Endodermal cell (in vitro differentiated cells): Measurements from ENCODE around the gene ZIK1. TPM values are rescaled to one million over a fixed set of nuclear protein-coding genes. Genes with fewer than 3 reads are reported as not detected.

Experiments used
- DNase-seq: peaks from one replicate; pipeline ENCODE4 v3.0.0-alpha.2; 2017
- H3K27ac ChIP-seq: 2 replicates; pipeline ENCODE4 v1.5.1; 2013; ENCODE audit warnings: mild to moderate bottlenecking, low read depth, low read length, moderate library complexity
- H3K27me3 ChIP-seq: 2 replicates; pipeline ENCODE4 v1.6.1; 2013; ENCODE audit warnings: mild to moderate bottlenecking, low read length, moderate library complexity; ENCODE audit not compliant: insufficient read depth, control insufficient read depth, poor library complexity, severe bottlenecking
- H3K36me3 ChIP-seq: 2 replicates; pipeline ENCODE4 v1.7.0; 2013; ENCODE audit warnings: mild to moderate bottlenecking, low read length, moderate library complexity; ENCODE audit not compliant: control insufficient read depth, insufficient read depth
- H3K4me1 ChIP-seq: one replicate; pipeline ENCODE4 v1.7.0; 2013; ENCODE audit warnings: low read length; ENCODE audit not compliant: control insufficient read depth, insufficient read depth
- H3K4me3 ChIP-seq: 2 replicates; pipeline ENCODE4 v1.5.1; 2013; ENCODE audit warnings: mild to moderate bottlenecking, low read length, moderate library complexity
- H3K9ac ChIP-seq: 2 replicates; pipeline ENCODE4 v1.6.1; 2013; ENCODE audit warnings: mild to moderate bottlenecking, low read length, moderate library complexity; ENCODE audit not compliant: poor library complexity, severe bottlenecking; ENCODE audit errors: extremely low read depth
- H3K9me3 ChIP-seq: 2 replicates; pipeline ENCODE4 v1.6.1; 2013; ENCODE audit warnings: mild to moderate bottlenecking, low read length, moderate library complexity; ENCODE audit not compliant: control insufficient read depth
- H3K27ac Mint-ChIP-seq: 2 replicates; pipeline ENCODE4 v1.8.0; 2020; ENCODE audit warnings: mixed read lengths
- H3K27me3 Mint-ChIP-seq: 2 replicates; pipeline ENCODE4 v1.8.0; 2021; ENCODE audit warnings: mild to moderate bottlenecking, mixed read lengths; ENCODE audit not compliant: insufficient read depth
- H3K36me3 Mint-ChIP-seq: 2 replicates; pipeline ENCODE4 v1.8.0; 2020; ENCODE audit warnings: low read depth, mixed read lengths
- H3K4me1 Mint-ChIP-seq: 2 replicates; pipeline ENCODE4 v1.8.0; 2020; ENCODE audit warnings: mixed read lengths
- H3K4me3 Mint-ChIP-seq: 2 replicates; pipeline ENCODE4 v1.8.0; 2020; ENCODE audit warnings: mild to moderate bottlenecking, moderate library complexity, mixed read lengths
- H3K9me3 Mint-ChIP-seq: 2 replicates; pipeline ENCODE4 v1.8.0; 2020; ENCODE audit warnings: mild to moderate bottlenecking, mixed read lengths
- WGBS, 2 experiments: methylation state at CpG; one replicate each; pipeline versions ENCODE4 v1.1.5 to v1.1.7; 2013; ENCODE audit warnings: missing lambda C conversion rate in 2 of 2, mixed read lengths in 1 of 2; ENCODE audit not compliant: insufficient coverage in 1 of 2, insufficient read length in 1 of 2; 5-methylcytosine and 5-hydroxymethylcytosine counted together
- total RNA-seq, 2 donors: library from RNA; stranded (reverse); fragmentation: NEBNext Ultra II Directional in 1 of 2; extraction: Animal tissue kit (Norgen Biotek cat#: 25700) in 1 of 2; gene quantifications; 2 replicates in 1 of 2; 3 replicates in 1 of 2; pipeline ENCODE4 v1.2.1, GENCODE V29; 2021
- TF ChIP-seq, protein P1 (sequence below): fragments of 200-600 bp; sonication (generic); conservative IDR thresholded peaks from 2 replicates; pipeline ENCODE4 v1.5.0; 2021; ENCODE audit warnings: antibody characterized with exemption, mild to moderate bottlenecking

The ZIK1 gene
- total RNA-seq, 2 donors from 2014 or later, result 15.8 to 25.7 TPM

DNA sequence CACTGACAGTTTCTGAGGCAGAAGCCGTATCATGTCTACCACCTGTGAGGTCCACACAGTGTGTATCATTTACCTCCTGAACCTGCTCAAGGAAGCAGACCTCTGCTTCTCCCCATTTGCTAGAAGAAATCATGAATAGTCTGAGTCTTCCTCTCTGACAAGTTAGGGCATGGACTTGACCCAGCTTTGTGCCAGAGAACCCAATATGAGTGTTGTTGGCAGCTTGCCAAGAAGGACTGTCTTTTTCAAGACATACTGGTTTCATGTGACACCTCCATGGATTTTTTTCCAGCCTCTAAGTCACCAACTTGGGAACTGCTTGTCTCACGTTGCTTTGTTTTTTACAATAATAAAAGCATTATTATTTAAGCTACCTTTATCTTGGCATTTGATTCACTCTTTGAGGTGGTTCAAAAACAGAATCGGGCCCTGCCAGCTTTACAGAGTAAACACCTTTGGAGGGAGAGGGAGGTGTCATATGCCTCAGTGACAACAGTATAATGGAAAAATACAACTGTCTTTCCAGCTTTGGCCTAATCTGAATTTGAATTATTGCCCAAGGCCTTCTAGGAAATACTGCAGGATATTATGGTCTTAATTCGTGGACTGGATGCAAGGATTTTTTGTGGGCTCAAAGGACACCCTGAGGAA is 58.6 kb downstream of the ZIK1 start:
- DNase-seq, result no peak
- 92 to 96% methylated on average over 2 to 4 of the region's 4 CpGs for WGBS, 2 experiments
- Histone ChIP-seq H3K36me3 (peaks cover 54% of the 10 kb centered on the region), H3K9me3 (peaks cover 44% of the 10 kb centered on the region), H3K4me1 (no peaks in the 10 kb centered on the region), H3K4me3 (no peak overlapping the region), H3K27me3 (no peaks in the 10 kb centered on the region), H3K27ac (no peak overlapping the region), H3K9ac (no peak overlapping the region)
- H3K9me3 Mint-ChIP-seq, result peaks cover 69% of the 10 kb centered on the region
- H3K27me3 Mint-ChIP-seq, result no peaks in the 10 kb centered on the region
- H3K4me1 Mint-ChIP-seq, result no peaks in the 10 kb centered on the region
- H3K36me3 Mint-ChIP-seq, result peaks cover 65% of the 10 kb centered on the region
- H3K27ac Mint-ChIP-seq, result no peak overlapping the region
- TF ChIP-seq, protein P1, sequence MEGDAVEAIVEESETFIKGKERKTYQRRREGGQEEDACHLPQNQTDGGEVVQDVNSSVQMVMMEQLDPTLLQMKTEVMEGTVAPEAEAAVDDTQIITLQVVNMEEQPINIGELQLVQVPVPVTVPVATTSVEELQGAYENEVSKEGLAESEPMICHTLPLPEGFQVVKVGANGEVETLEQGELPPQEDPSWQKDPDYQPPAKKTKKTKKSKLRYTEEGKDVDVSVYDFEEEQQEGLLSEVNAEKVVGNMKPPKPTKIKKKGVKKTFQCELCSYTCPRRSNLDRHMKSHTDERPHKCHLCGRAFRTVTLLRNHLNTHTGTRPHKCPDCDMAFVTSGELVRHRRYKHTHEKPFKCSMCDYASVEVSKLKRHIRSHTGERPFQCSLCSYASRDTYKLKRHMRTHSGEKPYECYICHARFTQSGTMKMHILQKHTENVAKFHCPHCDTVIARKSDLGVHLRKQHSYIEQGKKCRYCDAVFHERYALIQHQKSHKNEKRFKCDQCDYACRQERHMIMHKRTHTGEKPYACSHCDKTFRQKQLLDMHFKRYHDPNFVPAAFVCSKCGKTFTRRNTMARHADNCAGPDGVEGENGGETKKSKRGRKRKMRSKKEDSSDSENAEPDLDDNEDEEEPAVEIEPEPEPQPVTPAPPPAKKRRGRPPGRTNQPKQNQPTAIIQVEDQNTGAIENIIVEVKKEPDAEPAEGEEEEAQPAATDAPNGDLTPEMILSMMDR, result no peak
- no peak overlapping the region for H3K4me3 Mint-ChIP-seq

Other genes starting within 250 kb of the ZIK1 start
- gene ZNF304, start 232.9 kb upstream of the ZIK1 start, total RNA-seq, result 10 to 100 TPM; 11.6 to 12.3 TPM
- 1 to 10 TPM; 9.2 to 9.5 TPM for gene TRAPPC2B, start 220.6 kb upstream of the ZIK1 start, total RNA-seq
- gene ZNF547, start 220.6 kb upstream of the ZIK1 start, total RNA-seq, result 1 to 10 TPM; 1.5 to 3.5 TPM
- gene ZNF548, start 194.3 kb upstream of the ZIK1 start, total RNA-seq, result 10 to 100 TPM; 15.2 to 15.5 TPM
- gene ZNF17, start 173.0 kb upstream of the ZIK1 start, total RNA-seq, result 1 to 10 TPM; 7.6 to 9.2 TPM
- gene ZNF749, start 148.8 kb upstream of the ZIK1 start, total RNA-seq, result 10 to 100 TPM; 25.0 to 28.5 TPM
- gene VN1R1, start 127.0 kb upstream of the ZIK1 start, total RNA-seq, result 1 to 10 TPM in 1 of 2 donors, under 1 TPM in 1; 0.68 to 1.2 TPM
- 10 to 100 TPM in 1 of 2 donors, 1 to 10 TPM in 1; 9.1 to 11.8 TPM for gene ZNF772, start 106.6 kb upstream of the ZIK1 start, total RNA-seq
- gene ZNF419, start 96.4 kb upstream of the ZIK1 start, total RNA-seq, result 10 to 100 TPM; 16.8 to 17.0 TPM
- 10 to 100 TPM in 1 of 2 donors, 1 to 10 TPM in 1; 7.9 to 12.4 TPM for gene ZNF773, start 84.2 kb upstream of the ZIK1 start, total RNA-seq
- 10 to 100 TPM in 1 of 2 donors, 1 to 10 TPM in 1; 9.5 to 14.0 TPM for gene ZNF549, start 56.8 kb upstream of the ZIK1 start, total RNA-seq
- 10 to 100 TPM; 12.3 to 16.2 TPM for gene ZNF550, start 24.3 kb upstream of the ZIK1 start, total RNA-seq
- gene ZNF416, start 5.2 kb upstream of the ZIK1 start, total RNA-seq, result 1 to 10 TPM; 8.0 to 9.1 TPM
- gene ZNF530, start 15.7 kb downstream of the ZIK1 start, total RNA-seq, result 10 to 100 TPM in 1 of 2 donors, 1 to 10 TPM in 1; 5.6 to 10.1 TPM
- gene ZNF134, start 30.1 kb downstream of the ZIK1 start, total RNA-seq, result 10 to 100 TPM; 30.8 to 37.5 TPM
- 10 to 100 TPM; 17.4 to 20.7 TPM for gene ZNF211, start 49.0 kb downstream of the ZIK1 start, total RNA-seq
- not detected for gene ZSCAN4, start 84.8 kb downstream of the ZIK1 start, total RNA-seq
- gene ZNF551, start 97.8 kb downstream of the ZIK1 start, total RNA-seq, result 10 to 100 TPM; 15.2 to 19.0 TPM
- gene ZNF154, start 125.1 kb downstream of the ZIK1 start, total RNA-seq, result 10 to 100 TPM; 15.9 to 21.2 TPM
- gene ZNF671, start 143.5 kb downstream of the ZIK1 start, total RNA-seq, result 1 to 10 TPM; 6.0 to 9.6 TPM
- gene ZNF776, start 162.7 kb downstream of the ZIK1 start, total RNA-seq, result 10 to 100 TPM; 16.2 to 21.4 TPM
- gene ZNF586, start 185.5 kb downstream of the ZIK1 start, total RNA-seq, result 10 to 100 TPM; 15.1 to 17.0 TPM
- gene ZNF552, start 230.8 kb downstream of the ZIK1 start, total RNA-seq, result 10 to 100 TPM; 17.4 to 18.8 TPM
- gene ZNF587B, start 246.2 kb downstream of the ZIK1 start, total RNA-seq, result 10 to 100 TPM; 37.0 to 39.9 TPM